GM12878 (cell line): ENCODE results near the gene LAS1L.
A peak's percentile ranks its signal among the peaks of the same experiment; 100 is the strongest.

ENCODE experiments used
- CHD4 ChIP-seq: fragments of 200-600 bp; sonication (generic); IDR thresholded peaks from 2 replicates; pipeline ENCODE4 v1.6.1; 2016; ENCODE audit warnings: mild to moderate bottlenecking
- ESRRA ChIP-seq: IDR thresholded peaks from 2 replicates; pipeline ENCODE4 v1.6.1; 2012; ENCODE audit warnings: mild to moderate bottlenecking, low read length, improper control_type of control experiment
- JUND ChIP-seq: IDR thresholded peaks from 2 replicates; pipeline ENCODE4 v1.6.1; 2012; ENCODE audit warnings: low read depth, mild to moderate bottlenecking, low read length, improper control_type of control experiment, moderate library complexity
- MEF2A ChIP-seq: IDR thresholded peaks from 2 replicates; pipeline ENCODE4 v1.6.1; 2011; ENCODE audit warnings: low read depth, mild to moderate bottlenecking, low read length, moderate library complexity; ENCODE audit not compliant: insufficient read depth
- NFIC ChIP-seq: IDR thresholded peaks from 2 replicates; pipeline ENCODE4 v1.6.1; 2012; ENCODE audit warnings: low read depth, mild to moderate bottlenecking, inconsistent platforms, low read length, moderate library complexity
- POLR2A ChIP-seq: IDR thresholded peaks from 2 replicates; pipeline ENCODE4 v1.6.1; 2011; ENCODE audit warnings: low read depth, mild to moderate bottlenecking, low read length
- RFX5 ChIP-seq: IDR thresholded peaks from 2 replicates; pipeline ENCODE4 v1.6.1; 2011; ENCODE audit warnings: low read depth, low read length, improper control_type of control experiment
- TARDBP ChIP-seq: IDR thresholded peaks from 2 replicates; pipeline ENCODE4 v1.6.1; 2016; ENCODE audit warnings: borderline replicate concordance
- TF ChIP-seq, protein P1 (sequence below): fragments of 450-650 bp; IDR thresholded peaks from 2 replicates; pipeline ENCODE4 v1.6.1; 2017; ENCODE audit warnings: low read depth, mild to moderate bottlenecking, moderate library complexity
- TF ChIP-seq, protein P2 (sequence below): fragments of 450-650 bp; IDR thresholded peaks from 2 replicates; pipeline ENCODE4 v1.6.1; 2017; ENCODE audit warnings: mild to moderate bottlenecking
- TF ChIP-seq, protein P3 (sequence below): IDR thresholded peaks from 2 replicates; pipeline ENCODE4 v1.6.1; 2012; ENCODE audit warnings: low read length, inconsistent platforms
- TF ChIP-seq, protein P4 (sequence below): IDR thresholded peaks from 2 replicates; pipeline ENCODE4 v1.6.1; 2011; ENCODE audit warnings: borderline replicate concordance, low read depth, mild to moderate bottlenecking, moderate library complexity, mixed read lengths, low read length; ENCODE audit not compliant: insufficient read depth; ENCODE audit errors: extremely low read length
- TF ChIP-seq, protein P5 (sequence below), 3 experiments: IDR thresholded peaks in 2 of 3; conservative IDR thresholded peaks in 1 of 3; 2 replicates each; pipeline ENCODE4 v1.5.1; 2011; ENCODE audit warnings: low read depth in 3 of 3, low read length in 3 of 3, mild to moderate bottlenecking in 3 of 3, control low read depth in 2 of 3, moderate library complexity in 2 of 3, inconsistent platforms in 1 of 3, mixed read lengths in 1 of 3; ENCODE audit not compliant: control insufficient read depth in 2 of 3, insufficient read depth in 1 of 3; ENCODE audit errors: extremely low read depth in 1 of 3

DNA sequence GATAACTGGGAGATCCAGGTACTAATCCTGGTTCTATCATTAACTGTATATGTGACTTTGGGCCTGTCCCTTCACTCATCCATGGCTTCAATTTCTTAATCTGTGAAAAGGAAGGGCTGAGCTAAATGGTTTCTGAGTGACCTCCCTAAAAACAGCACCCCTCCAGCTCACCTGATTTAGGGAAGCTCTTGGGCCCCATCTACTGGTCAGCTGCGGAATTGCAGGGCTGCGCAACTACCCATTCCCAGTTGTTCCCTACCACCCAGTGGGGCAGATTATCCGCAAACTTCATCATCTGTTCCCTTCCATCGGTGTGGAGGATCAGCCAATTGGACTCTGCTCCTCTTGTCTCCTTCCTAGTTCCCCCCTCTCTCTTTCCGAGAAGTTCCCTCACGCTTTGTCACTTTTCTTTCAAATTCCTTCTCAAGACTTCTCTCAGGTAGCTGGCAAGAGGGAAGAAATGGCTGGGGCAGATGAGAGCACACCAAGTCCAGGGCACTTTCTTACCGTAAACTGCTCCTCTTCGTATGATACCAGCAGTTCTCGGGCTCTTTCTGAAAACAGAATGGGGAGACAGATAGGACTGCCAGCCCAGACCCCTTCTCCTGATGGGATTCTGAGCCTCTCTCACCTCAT lies 5.8 kb downstream of the LAS1L start:
- TF ChIP-seq, protein P1, sequence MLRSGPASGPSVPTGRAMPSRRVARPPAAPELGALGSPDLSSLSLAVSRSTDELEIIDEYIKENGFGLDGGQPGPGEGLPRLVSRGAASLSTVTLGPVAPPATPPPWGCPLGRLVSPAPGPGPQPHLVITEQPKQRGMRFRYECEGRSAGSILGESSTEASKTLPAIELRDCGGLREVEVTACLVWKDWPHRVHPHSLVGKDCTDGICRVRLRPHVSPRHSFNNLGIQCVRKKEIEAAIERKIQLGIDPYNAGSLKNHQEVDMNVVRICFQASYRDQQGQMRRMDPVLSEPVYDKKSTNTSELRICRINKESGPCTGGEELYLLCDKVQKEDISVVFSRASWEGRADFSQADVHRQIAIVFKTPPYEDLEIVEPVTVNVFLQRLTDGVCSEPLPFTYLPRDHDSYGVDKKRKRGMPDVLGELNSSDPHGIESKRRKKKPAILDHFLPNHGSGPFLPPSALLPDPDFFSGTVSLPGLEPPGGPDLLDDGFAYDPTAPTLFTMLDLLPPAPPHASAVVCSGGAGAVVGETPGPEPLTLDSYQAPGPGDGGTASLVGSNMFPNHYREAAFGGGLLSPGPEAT = no peak
- no peak for TF ChIP-seq NFIC
- no peak for TF ChIP-seq RFX5
- TF ChIP-seq, protein P2, sequence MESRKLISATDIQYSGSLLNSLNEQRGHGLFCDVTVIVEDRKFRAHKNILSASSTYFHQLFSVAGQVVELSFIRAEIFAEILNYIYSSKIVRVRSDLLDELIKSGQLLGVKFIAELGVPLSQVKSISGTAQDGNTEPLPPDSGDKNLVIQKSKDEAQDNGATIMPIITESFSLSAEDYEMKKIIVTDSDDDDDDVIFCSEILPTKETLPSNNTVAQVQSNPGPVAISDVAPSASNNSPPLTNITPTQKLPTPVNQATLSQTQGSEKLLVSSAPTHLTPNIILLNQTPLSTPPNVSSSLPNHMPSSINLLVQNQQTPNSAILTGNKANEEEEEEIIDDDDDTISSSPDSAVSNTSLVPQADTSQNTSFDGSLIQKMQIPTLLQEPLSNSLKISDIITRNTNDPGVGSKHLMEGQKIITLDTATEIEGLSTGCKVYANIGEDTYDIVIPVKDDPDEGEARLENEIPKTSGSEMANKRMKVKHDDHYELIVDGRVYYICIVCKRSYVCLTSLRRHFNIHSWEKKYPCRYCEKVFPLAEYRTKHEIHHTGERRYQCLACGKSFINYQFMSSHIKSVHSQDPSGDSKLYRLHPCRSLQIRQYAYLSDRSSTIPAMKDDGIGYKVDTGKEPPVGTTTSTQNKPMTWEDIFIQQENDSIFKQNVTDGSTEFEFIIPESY = no peak
- TF ChIP-seq, protein P3, sequence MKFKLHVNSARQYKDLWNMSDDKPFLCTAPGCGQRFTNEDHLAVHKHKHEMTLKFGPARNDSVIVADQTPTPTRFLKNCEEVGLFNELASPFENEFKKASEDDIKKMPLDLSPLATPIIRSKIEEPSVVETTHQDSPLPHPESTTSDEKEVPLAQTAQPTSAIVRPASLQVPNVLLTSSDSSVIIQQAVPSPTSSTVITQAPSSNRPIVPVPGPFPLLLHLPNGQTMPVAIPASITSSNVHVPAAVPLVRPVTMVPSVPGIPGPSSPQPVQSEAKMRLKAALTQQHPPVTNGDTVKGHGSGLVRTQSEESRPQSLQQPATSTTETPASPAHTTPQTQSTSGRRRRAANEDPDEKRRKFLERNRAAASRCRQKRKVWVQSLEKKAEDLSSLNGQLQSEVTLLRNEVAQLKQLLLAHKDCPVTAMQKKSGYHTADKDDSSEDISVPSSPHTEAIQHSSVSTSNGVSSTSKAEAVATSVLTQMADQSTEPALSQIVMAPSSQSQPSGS = no peak
- no peak for TF ChIP-seq POLR2A
- TF ChIP-seq, protein P4, sequence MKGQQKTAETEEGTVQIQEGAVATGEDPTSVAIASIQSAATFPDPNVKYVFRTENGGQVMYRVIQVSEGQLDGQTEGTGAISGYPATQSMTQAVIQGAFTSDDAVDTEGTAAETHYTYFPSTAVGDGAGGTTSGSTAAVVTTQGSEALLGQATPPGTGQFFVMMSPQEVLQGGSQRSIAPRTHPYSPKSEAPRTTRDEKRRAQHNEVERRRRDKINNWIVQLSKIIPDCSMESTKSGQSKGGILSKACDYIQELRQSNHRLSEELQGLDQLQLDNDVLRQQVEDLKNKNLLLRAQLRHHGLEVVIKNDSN = no peak
- TF ChIP-seq, protein P5, sequence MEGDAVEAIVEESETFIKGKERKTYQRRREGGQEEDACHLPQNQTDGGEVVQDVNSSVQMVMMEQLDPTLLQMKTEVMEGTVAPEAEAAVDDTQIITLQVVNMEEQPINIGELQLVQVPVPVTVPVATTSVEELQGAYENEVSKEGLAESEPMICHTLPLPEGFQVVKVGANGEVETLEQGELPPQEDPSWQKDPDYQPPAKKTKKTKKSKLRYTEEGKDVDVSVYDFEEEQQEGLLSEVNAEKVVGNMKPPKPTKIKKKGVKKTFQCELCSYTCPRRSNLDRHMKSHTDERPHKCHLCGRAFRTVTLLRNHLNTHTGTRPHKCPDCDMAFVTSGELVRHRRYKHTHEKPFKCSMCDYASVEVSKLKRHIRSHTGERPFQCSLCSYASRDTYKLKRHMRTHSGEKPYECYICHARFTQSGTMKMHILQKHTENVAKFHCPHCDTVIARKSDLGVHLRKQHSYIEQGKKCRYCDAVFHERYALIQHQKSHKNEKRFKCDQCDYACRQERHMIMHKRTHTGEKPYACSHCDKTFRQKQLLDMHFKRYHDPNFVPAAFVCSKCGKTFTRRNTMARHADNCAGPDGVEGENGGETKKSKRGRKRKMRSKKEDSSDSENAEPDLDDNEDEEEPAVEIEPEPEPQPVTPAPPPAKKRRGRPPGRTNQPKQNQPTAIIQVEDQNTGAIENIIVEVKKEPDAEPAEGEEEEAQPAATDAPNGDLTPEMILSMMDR (IDR thresholded peaks at IDR 0.05 in 2 of 3, conservative IDR thresholded peaks at IDR 0.05 in 1 of 3; ENCODE audit: control insufficient read depth in 2 of 3, extremely low read depth in 1 of 3, insufficient read depth in 1 of 3, low read depth in 3 of 3, low read length in 3 of 3) = peak; percentile 92 to 100 (median 100)
- no peak for TF ChIP-seq JUND
- TF ChIP-seq CHD4 = no peak
- no peak for TF ChIP-seq TARDBP
- no peak for TF ChIP-seq ESRRA
- no peak for TF ChIP-seq MEF2A
